HEK293 (cell line): ENCODE data around the gene CDK5R1.

ENCODE experiments used
- CTCF ChIA-PET: fragments of 350-600 bp; formaldehyde crosslinking; extraction: SDS; loops from one replicate; lab custom pipeline; 2021; ENCODE audit warnings: antibody characterized with exemption; lab: Yijun Ruan, JAX
- POLR2A ChIA-PET: fragments of 300-600 bp; formaldehyde crosslinking; extraction: SDS; loops from one replicate; lab custom pipeline; 2020; ENCODE audit warnings: antibody characterized with exemption, inconsistent platforms; lab: Yijun Ruan, JAX
- H3K27ac ChIP-seq: fragments of 200-500 bp; sonication (Bioruptor generic); 2 replicates; pipeline ENCODE4 v1.5.1; 2014; ENCODE audit warnings: low read depth, low read length, control low read depth, inconsistent platforms; ENCODE audit errors: extremely low read depth
- H3K36me3 ChIP-seq, 2 experiments: fragments of 200-500 bp in 1 of 2; sonication (Bioruptor generic) in 1 of 2; 1 replicate in 1 of 2; 2 replicates in 1 of 2; pipeline ENCODE4 v1.5.1; 2014 to 2017; ENCODE audit warnings: inconsistent platforms in 2 of 2, low read length in 2 of 2; ENCODE audit not compliant: control insufficient read depth in 2 of 2, insufficient read depth in 1 of 2
- H3K4me1 ChIP-seq: fragments of 200-500 bp; sonication (Bioruptor generic); 2 replicates; pipeline ENCODE4 v1.5.1; 2014; ENCODE audit warnings: mild to moderate bottlenecking, low read length, inconsistent platforms; ENCODE audit not compliant: control insufficient read depth, insufficient read depth
- H3K4me3 ChIP-seq: 2 replicates; pipeline ENCODE4 v1.5.1; 2011; ENCODE audit warnings: low read depth, mild to moderate bottlenecking, control low read depth, low read length, moderate library complexity
- H3K9me3 ChIP-seq: fragments of 200-500 bp; sonication (Bioruptor generic); 2 replicates; pipeline ENCODE4 v1.5.1; 2014; ENCODE audit warnings: low read depth, low read length, inconsistent platforms; ENCODE audit not compliant: control insufficient read depth, insufficient read depth
- BCL11A ChIP-seq: fragments of 450-650 bp; formaldehyde crosslinking; IDR thresholded peaks from 2 replicates; pipeline ENCODE4 v1.5.1; 2016; ENCODE audit warnings: low read depth, missing biosample characterization, missing genetic modification characterization
- GFI1B ChIP-seq: fragments of 450-650 bp; formaldehyde crosslinking; IDR thresholded peaks from 2 replicates; pipeline ENCODE4 v1.5.1; 2016; ENCODE audit warnings: missing biosample characterization, missing genetic modification characterization
- HOXA7 ChIP-seq: sonication (generic); formaldehyde crosslinking; IDR thresholded peaks from 2 replicates; pipeline ENCODE4 v1.8.1; 2022; ENCODE audit warnings: missing genetic modification reagents, borderline replicate concordance
- KLF10 ChIP-seq: fragments of 450-650 bp; IDR thresholded peaks from 2 replicates; pipeline ENCODE4 v1.5.1; 2018; ENCODE audit warnings: missing biosample characterization, mild to moderate bottlenecking, missing genetic modification characterization
- OVOL3 ChIP-seq: fragments of 450-650 bp; formaldehyde crosslinking; IDR thresholded peaks from 2 replicates; pipeline ENCODE4 v1.5.1; 2016; ENCODE audit warnings: missing biosample characterization, missing genetic modification characterization
- SALL2 ChIP-seq: fragments of 450-650 bp; formaldehyde crosslinking; IDR thresholded peaks from 2 replicates; pipeline ENCODE4 v1.5.0; 2017; ENCODE audit warnings: missing biosample characterization, mild to moderate bottlenecking, missing genetic modification characterization, borderline replicate concordance
- SP2 ChIP-seq: fragments of 450-650 bp; formaldehyde crosslinking; IDR thresholded peaks from 2 replicates; pipeline ENCODE4 v1.5.1; 2016; ENCODE audit warnings: missing biosample characterization, missing genetic modification characterization
- SP3 ChIP-seq: fragments of 450-650 bp; formaldehyde crosslinking; IDR thresholded peaks from 2 replicates; pipeline ENCODE4 v1.5.1; 2016; ENCODE audit warnings: missing biosample characterization, missing genetic modification characterization
- ZBTB1 ChIP-seq: fragments of 450-650 bp; formaldehyde crosslinking; IDR thresholded peaks from 2 replicates; pipeline ENCODE4 v1.5.1; 2016; ENCODE audit warnings: missing biosample characterization, missing genetic modification characterization
- ZBTB20 ChIP-seq: fragments of 450-650 bp; formaldehyde crosslinking; IDR thresholded peaks from 2 replicates; pipeline ENCODE4 v1.5.1; 2016; ENCODE audit warnings: missing biosample characterization, missing genetic modification characterization
- ZBTB8A ChIP-seq: fragments of 450-650 bp; formaldehyde crosslinking; IDR thresholded peaks from 2 replicates; pipeline ENCODE4 v1.5.1; 2016; ENCODE audit warnings: missing biosample characterization, missing genetic modification characterization
- ZEB2 ChIP-seq: fragments of 450-650 bp; formaldehyde crosslinking; IDR thresholded peaks from 2 replicates; pipeline ENCODE4 v1.5.1; 2016; ENCODE audit warnings: missing biosample characterization, missing genetic modification characterization
- ZNF10 ChIP-seq: fragments of 450-650 bp; formaldehyde crosslinking; IDR thresholded peaks from 2 replicates; pipeline ENCODE4 v1.5.1; 2017; ENCODE audit warnings: missing biosample characterization, missing genetic modification characterization
- ZNF112 ChIP-seq: fragments of 450-650 bp; formaldehyde crosslinking; IDR thresholded peaks from 2 replicates; pipeline ENCODE4 v1.5.0; 2017; ENCODE audit warnings: missing biosample characterization, missing genetic modification characterization
- ZNF114 ChIP-seq: fragments of 450-650 bp; formaldehyde crosslinking; IDR thresholded peaks from 2 replicates; pipeline ENCODE4 v1.5.0; 2017; ENCODE audit warnings: missing biosample characterization, missing genetic modification characterization
- ZNF169 ChIP-seq: fragments of 450-650 bp; formaldehyde crosslinking; IDR thresholded peaks from 2 replicates; pipeline ENCODE4 v1.5.1; 2016; ENCODE audit warnings: missing biosample characterization, missing genetic modification characterization
- ZNF239 ChIP-seq: fragments of 450-650 bp; formaldehyde crosslinking; IDR thresholded peaks from 2 replicates; pipeline ENCODE4 v1.5.1; 2016; ENCODE audit warnings: missing biosample characterization, missing genetic modification characterization
- ZNF248 ChIP-seq: fragments of 450-650 bp; formaldehyde crosslinking; IDR thresholded peaks from 2 replicates; pipeline ENCODE4 v1.5.1; 2017; ENCODE audit warnings: missing biosample characterization, missing genetic modification characterization
- ZNF292 ChIP-seq: fragments of 450-650 bp; formaldehyde crosslinking; IDR thresholded peaks from 2 replicates; pipeline ENCODE4 v1.5.1; 2016; ENCODE audit warnings: low read depth, missing biosample characterization, missing genetic modification characterization, borderline replicate concordance
- ZNF514 ChIP-seq: fragments of 450-650 bp; formaldehyde crosslinking; IDR thresholded peaks from 2 replicates; pipeline ENCODE4 v1.5.1; 2016; ENCODE audit warnings: missing biosample characterization, missing genetic modification characterization
- ZNF529 ChIP-seq: fragments of 450-650 bp; formaldehyde crosslinking; IDR thresholded peaks from 2 replicates; pipeline ENCODE4 v1.5.1; 2017; ENCODE audit warnings: missing genetic modification characterization, missing biosample characterization; ENCODE audit not compliant: insufficient replicate concordance
- ZNF544 ChIP-seq: fragments of 450-650 bp; formaldehyde crosslinking; IDR thresholded peaks from 2 replicates; pipeline ENCODE4 v1.5.0; 2017; ENCODE audit warnings: missing biosample characterization, missing genetic modification characterization
- ZNF561 ChIP-seq: fragments of 450-650 bp; IDR thresholded peaks from 2 replicates; pipeline ENCODE4 v1.5.1; 2018; ENCODE audit warnings: missing biosample characterization, missing genetic modification characterization, borderline replicate concordance
- ZNF600 ChIP-seq: fragments of 450-650 bp; formaldehyde crosslinking; IDR thresholded peaks from 2 replicates; pipeline ENCODE4 v1.5.1; 2016; ENCODE audit warnings: missing biosample characterization, missing genetic modification characterization
- ZNF660 ChIP-seq: fragments of 450-650 bp; IDR thresholded peaks from 2 replicates; pipeline ENCODE4 v1.5.1; 2018; ENCODE audit warnings: missing biosample characterization, mild to moderate bottlenecking, missing genetic modification characterization
- ZNF664 ChIP-seq: fragments of 450-650 bp; formaldehyde crosslinking; IDR thresholded peaks from 2 replicates; pipeline ENCODE4 v1.5.1; 2016; ENCODE audit warnings: missing biosample characterization, missing genetic modification characterization
- ZNF768 ChIP-seq: fragments of 450-650 bp; formaldehyde crosslinking; IDR thresholded peaks from 2 replicates; pipeline ENCODE4 v1.5.1; 2018; ENCODE audit warnings: missing biosample characterization, mild to moderate bottlenecking, missing genetic modification characterization
- ZSCAN16 ChIP-seq: fragments of 450-650 bp; formaldehyde crosslinking; IDR thresholded peaks from 2 replicates; pipeline ENCODE4 v1.5.1; 2016; ENCODE audit warnings: missing biosample characterization, missing genetic modification characterization
- ZXDB ChIP-seq: fragments of 450-650 bp; formaldehyde crosslinking; IDR thresholded peaks from 2 replicates; pipeline ENCODE4 v1.5.1; 2016; ENCODE audit warnings: missing biosample characterization, missing genetic modification characterization
- TF ChIP-seq, protein P1 (sequence below): fragments of 450-650 bp; formaldehyde crosslinking; optimal IDR thresholded peaks from 2 replicates; pipeline ENCODE3; 2016; ENCODE audit warnings: missing biosample characterization, mild to moderate bottlenecking, missing genetic modification characterization
- TF ChIP-seq, protein P2 (sequence below): fragments of 450-650 bp; formaldehyde crosslinking; IDR thresholded peaks from 2 replicates; pipeline ENCODE4 v1.5.1; 2016; ENCODE audit warnings: missing biosample characterization, missing genetic modification characterization
- TF ChIP-seq, protein P3 (sequence below): fragments of 450-650 bp; formaldehyde crosslinking; IDR thresholded peaks from 2 replicates; pipeline ENCODE4 v1.5.1; 2016; ENCODE audit warnings: missing biosample characterization, missing genetic modification characterization
- TF ChIP-seq, protein P4 (sequence below): fragments of 450-650 bp; formaldehyde crosslinking; IDR thresholded peaks from 2 replicates; pipeline ENCODE4 v1.5.1; 2017; ENCODE audit warnings: missing biosample characterization, missing genetic modification characterization

The CDK5R1 gene

DNA sequence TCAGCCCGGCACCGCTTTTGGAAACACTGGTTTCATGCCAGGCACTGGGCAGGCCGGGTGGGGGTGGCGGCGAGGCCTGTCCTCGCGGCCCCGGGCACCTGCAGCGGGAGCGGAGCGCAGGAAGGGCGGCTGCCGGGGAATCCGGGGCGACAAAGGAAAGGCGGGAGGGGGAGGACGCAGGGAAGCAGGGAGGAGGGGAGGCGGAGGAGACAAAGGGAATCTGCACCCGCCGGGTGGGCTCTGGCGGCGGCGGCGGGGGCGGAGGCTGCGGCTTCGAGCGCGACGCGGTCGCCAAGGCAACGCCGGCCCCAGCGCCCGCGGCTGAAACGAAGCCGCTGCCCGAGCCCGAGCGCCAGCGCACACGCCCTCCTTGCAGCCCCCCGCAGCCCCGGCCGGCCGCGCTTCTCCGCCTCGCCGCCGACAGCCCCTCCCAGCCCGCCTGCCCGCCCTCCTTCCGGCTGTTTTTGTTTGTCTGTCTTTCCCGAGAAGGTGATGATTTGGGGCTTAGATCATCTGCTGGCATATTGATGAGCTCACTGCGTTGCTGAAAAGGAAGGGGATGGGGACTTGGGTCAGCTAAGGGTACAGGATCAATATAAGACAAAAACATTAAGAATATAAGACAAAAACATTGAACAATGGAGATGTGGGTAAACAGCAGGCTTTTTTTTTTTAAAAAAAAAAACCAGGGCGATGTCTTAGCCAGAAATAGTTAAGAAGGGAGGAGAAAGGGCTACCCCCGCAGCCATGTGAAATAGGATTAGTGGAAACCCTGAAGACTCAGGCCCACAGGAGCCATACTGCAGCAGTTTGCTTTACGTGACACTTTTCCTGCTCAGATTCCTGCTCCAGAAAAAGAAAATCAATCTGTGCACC is 32.7 kb downstream of the CDK5R1 start:
- ChIA-PET POLR2A (interaction anchor here (0.6 to 1.5 kb wide), 8 partner anchors 8 to 421 kb away, joined by 3 to 7 read pairs (median 4); partner anchors contain the start of gene PSMD11), CTCF (interaction anchor here (0.6 to 1.7 kb wide), 2 partner anchors 32 to 116 kb away, joined by 3 to 6 read pairs; partner anchors contain the start of gene CDK5R1)
- Histone ChIP-seq H3K9me3 (no peaks in the 10 kb centered on the region), H3K27ac (peak overlapping the region; percentile 7; the same call in 1 of the 2 replicates), H3K4me3 (peak overlapping the region; percentile 35), H3K4me1 (peaks cover 21% of the 10 kb centered on the region), H3K36me3 (no peaks in the 10 kb centered on the region)
- no peak for TF ChIP-seq ZXDB (tag by site-specific recombination)
- 0 out of 2 replicates have a peak, but pooled peaks have one; percentile 16 for TF ChIP-seq SP3
- no peak for TF ChIP-seq GFI1B (tag by site-specific recombination)
- TF ChIP-seq ZBTB8A (tag by site-specific recombination): peak; percentile 47
- TF ChIP-seq ZNF248: no peak
- TF ChIP-seq ZNF664 (tag by site-specific recombination): no peak
- TF ChIP-seq BCL11A (tag by site-specific recombination): no peak
- no peak for TF ChIP-seq HOXA7 (CRISPR knock-in tag)
- TF ChIP-seq ZNF10 (tag by site-specific recombination): no peak
- no peak for TF ChIP-seq ZNF544 (tag by site-specific recombination)
- TF ChIP-seq ZNF239 (tag by site-specific recombination): no peak
- TF ChIP-seq ZNF514: no peak
- TF ChIP-seq ZNF114 (tag by site-specific recombination): no peak
- TF ChIP-seq ZNF561 (tag by site-specific recombination): no peak
- TF ChIP-seq, protein P1, sequence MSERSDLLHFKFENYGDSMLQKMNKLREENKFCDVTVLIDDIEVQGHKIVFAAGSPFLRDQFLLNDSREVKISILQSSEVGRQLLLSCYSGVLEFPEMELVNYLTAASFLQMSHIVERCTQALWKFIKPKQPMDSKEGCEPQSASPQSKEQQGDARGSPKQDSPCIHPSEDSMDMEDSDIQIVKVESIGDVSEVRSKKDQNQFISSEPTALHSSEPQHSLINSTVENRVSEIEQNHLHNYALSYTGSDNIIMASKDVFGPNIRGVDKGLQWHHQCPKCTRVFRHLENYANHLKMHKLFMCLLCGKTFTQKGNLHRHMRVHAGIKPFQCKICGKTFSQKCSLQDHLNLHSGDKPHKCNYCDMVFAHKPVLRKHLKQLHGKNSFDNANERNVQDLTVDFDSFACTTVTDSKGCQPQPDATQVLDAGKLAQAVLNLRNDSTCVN: peak; percentile 73
- TF ChIP-seq, protein P2, sequence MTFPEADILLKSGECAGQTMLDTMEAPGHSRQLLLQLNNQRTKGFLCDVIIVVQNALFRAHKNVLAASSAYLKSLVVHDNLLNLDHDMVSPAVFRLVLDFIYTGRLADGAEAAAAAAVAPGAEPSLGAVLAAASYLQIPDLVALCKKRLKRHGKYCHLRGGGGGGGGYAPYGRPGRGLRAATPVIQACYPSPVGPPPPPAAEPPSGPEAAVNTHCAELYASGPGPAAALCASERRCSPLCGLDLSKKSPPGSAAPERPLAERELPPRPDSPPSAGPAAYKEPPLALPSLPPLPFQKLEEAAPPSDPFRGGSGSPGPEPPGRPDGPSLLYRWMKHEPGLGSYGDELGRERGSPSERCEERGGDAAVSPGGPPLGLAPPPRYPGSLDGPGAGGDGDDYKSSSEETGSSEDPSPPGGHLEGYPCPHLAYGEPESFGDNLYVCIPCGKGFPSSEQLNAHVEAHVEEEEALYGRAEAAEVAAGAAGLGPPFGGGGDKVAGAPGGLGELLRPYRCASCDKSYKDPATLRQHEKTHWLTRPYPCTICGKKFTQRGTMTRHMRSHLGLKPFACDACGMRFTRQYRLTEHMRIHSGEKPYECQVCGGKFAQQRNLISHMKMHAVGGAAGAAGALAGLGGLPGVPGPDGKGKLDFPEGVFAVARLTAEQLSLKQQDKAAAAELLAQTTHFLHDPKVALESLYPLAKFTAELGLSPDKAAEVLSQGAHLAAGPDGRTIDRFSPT: no peak
- peak; percentile 54 for TF ChIP-seq SP2
- no peak for TF ChIP-seq ZNF600 (tag by site-specific recombination)
- no peak for TF ChIP-seq ZNF292 (tag by site-specific recombination)
- TF ChIP-seq, protein P3, sequence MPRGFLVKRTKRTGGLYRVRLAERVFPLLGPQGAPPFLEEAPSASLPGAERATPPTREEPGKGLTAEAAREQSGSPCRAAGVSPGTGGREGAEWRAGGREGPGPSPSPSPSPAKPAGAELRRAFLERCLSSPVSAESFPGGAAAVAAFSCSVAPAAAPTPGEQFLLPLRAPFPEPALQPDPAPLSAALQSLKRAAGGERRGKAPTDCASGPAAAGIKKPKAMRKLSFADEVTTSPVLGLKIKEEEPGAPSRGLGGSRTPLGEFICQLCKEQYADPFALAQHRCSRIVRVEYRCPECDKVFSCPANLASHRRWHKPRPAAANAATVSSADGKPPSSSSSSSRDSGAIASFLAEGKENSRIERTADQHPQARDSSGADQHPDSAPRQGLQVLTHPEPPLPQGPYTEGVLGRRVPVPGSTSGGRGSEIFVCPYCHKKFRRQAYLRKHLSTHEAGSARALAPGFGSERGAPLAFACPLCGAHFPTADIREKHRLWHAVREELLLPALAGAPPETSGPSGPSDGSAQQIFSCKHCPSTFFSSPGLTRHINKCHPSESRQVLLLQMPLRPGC (tag by site-specific recombination): no peak
- TF ChIP-seq SALL2 (tag by site-specific recombination): no peak
- no peak for TF ChIP-seq ZNF169 (tag by site-specific recombination)
- TF ChIP-seq, protein P4, sequence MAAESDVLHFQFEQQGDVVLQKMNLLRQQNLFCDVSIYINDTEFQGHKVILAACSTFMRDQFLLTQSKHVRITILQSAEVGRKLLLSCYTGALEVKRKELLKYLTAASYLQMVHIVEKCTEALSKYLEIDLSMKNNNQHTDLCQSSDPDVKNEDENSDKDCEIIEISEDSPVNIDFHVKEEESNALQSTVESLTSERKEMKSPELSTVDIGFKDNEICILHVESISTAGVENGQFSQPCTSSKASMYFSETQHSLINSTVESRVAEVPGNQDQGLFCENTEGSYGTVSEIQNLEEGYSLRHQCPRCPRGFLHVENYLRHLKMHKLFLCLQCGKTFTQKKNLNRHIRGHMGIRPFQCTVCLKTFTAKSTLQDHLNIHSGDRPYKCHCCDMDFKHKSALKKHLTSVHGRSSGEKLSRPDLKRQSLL (tag by site-specific recombination): no peak
- TF ChIP-seq ZNF660: no peak
- no peak for TF ChIP-seq ZSCAN16
- no peak for TF ChIP-seq ZBTB1
- TF ChIP-seq ZNF768 (tag by site-specific recombination): no peak
- TF ChIP-seq ZNF529: no peak
- no peak for TF ChIP-seq ZNF112 (tag by site-specific recombination)
- peak; percentile 34; the same call in 1 of the 2 replicates for TF ChIP-seq KLF10
- TF ChIP-seq OVOL3 (tag by site-specific recombination): no peak
- TF ChIP-seq ZBTB20: peak; percentile 77; the same call in 1 of the 2 replicates
- TF ChIP-seq ZEB2 (tag by site-specific recombination): peak; percentile 31; the same call in 1 of the 2 replicates
